Measurements from ENCODE around the gene PIK3C2G.

The PIK3C2G gene

GRCh38 chr12:18261273-18261672 lies at the start of gene PIK3C2G:
Gene PIK3C2G, plus strand, starts transcription at chr12:18261518. Its CDS starts 20,564 bp downstream, at chr12:18282082.
- no peak for TF ChIP-seq CTCF (IDR thresholded peaks at IDR 0.05)

- TF ChIP-seq CTCF (IDR thresholded peaks at IDR 0.05), result no peak
Measured at GRCh38 chr12:18217966-18218365, 43.4 kb upstream of the PIK3C2G start.

GRCh38 chr12:18221726-18222125 lies 39.6 kb upstream of the PIK3C2G start:
- no peak for TF ChIP-seq CTCF (IDR thresholded peaks at IDR 0.05)

- no peak for TF ChIP-seq CTCF (IDR thresholded peaks at IDR 0.05)
Measured at GRCh38 chr12:18222699-18223098, 38.6 kb upstream of the PIK3C2G start.

- TF ChIP-seq CTCF (IDR thresholded peaks at IDR 0.05), result peak; percentile 42; the same call in 1 of the 2 replicates
Measured at GRCh38 chr12:18224745-18225144, 36.6 kb upstream of the PIK3C2G start.

- no peak for TF ChIP-seq CTCF (IDR thresholded peaks at IDR 0.05)
Measured at GRCh38 chr12:18239526-18239925, 21.8 kb upstream of the PIK3C2G start.

GRCh38 chr12:18242380-18243089 lies 18.8 kb upstream of the PIK3C2G start:
- TF ChIP-seq CTCF (IDR thresholded peaks at IDR 0.05), result no peak

- TF ChIP-seq CTCF (IDR thresholded peaks at IDR 0.05), result no peak
Measured at GRCh38 chr12:18243238-18243637, 18.1 kb upstream of the PIK3C2G start.

Measured in LNCAP (cell line).